ENCODE results near the gene HCST.

The HCST gene

GRCh38 chr19:35938282-35939224 lies 36.2 kb downstream of the HCST start:
- Histone ChIP-seq H3K79me2 (no peaks in the 10 kb centered on the region), H3K9ac (no peak overlapping the region), H3K27me3 (ENCODE audit: control insufficient read depth, insufficient read depth, low read length) (no peaks in the 10 kb centered on the region), H3K4me2 (ENCODE audit: low read length) (peak overlapping the region; percentile 0), H3K36me3 (ENCODE audit: control insufficient read depth, insufficient read depth, low read length) (no peaks in the 10 kb centered on the region), H3K4me3 (ENCODE audit: low read depth, low read length) (no peak overlapping the region), H3K27ac (no peak overlapping the region), H3K9me3 (ENCODE audit: control insufficient read depth, low read length) (no peaks in the 10 kb centered on the region), H2AFZ (no peak overlapping the region), H3K4me1 (peaks cover 10% of the 10 kb centered on the region)
- TF ChIP-seq CTCF (IDR thresholded peaks at IDR 0.05) = no peak

- TF ChIP-seq CTCF (IDR thresholded peaks at IDR 0.05) = no peak
- Histone ChIP-seq H3K36me3 (ENCODE audit: control insufficient read depth, insufficient read depth, low read length) (no peaks in the 10 kb centered on the region), H3K79me2 (no peaks in the 10 kb centered on the region), H3K9ac (no peak overlapping the region), H3K4me2 (ENCODE audit: low read length) (no peak overlapping the region), H3K4me3 (ENCODE audit: low read depth, low read length) (no peak overlapping the region), H3K4me1 (peaks cover 10% of the 10 kb centered on the region), H2AFZ (no peak overlapping the region), H3K9me3 (ENCODE audit: control insufficient read depth, low read length) (no peaks in the 10 kb centered on the region), H3K27me3 (ENCODE audit: control insufficient read depth, insufficient read depth, low read length) (no peaks in the 10 kb centered on the region), H3K27ac (no peak overlapping the region)
These were observed 37.2 kb downstream of the HCST start for GRCh38 chr19:35939307-35940077.

- no peak overlapping the region for H2AFZ ChIP-seq
- no peaks in the 10 kb centered on the region for H3K36me3 ChIP-seq (ENCODE audit: control insufficient read depth, insufficient read depth, low read length)
- H3K27ac ChIP-seq = no peak overlapping the region
- H3K4me3 ChIP-seq (ENCODE audit: low read depth, low read length) = no peak overlapping the region
- H3K4me2 ChIP-seq (ENCODE audit: low read length) = no peak overlapping the region
- no peaks in the 10 kb centered on the region for H3K9me3 ChIP-seq (ENCODE audit: control insufficient read depth, low read length)
- peaks cover 9% of the 10 kb centered on the region for H3K4me1 ChIP-seq
- H3K79me2 ChIP-seq = no peaks in the 10 kb centered on the region
- TF ChIP-seq CTCF (IDR thresholded peaks at IDR 0.05) = no peak
- no peaks in the 10 kb centered on the region for H3K27me3 ChIP-seq (ENCODE audit: control insufficient read depth, insufficient read depth, low read length)
- no peak overlapping the region for H3K9ac ChIP-seq
These were observed 37.9 kb downstream of the HCST start for GRCh38 chr19:35940078-35940775.

GRCh38 chr19:35940839-35941238 lies 38.5 kb downstream of the HCST start:
- peaks cover 3% of the 10 kb centered on the region for H3K4me1 ChIP-seq
- no peak overlapping the region for H2AFZ ChIP-seq
- no peaks in the 10 kb centered on the region for H3K27me3 ChIP-seq (ENCODE audit: control insufficient read depth, insufficient read depth, low read length)
- H3K9ac ChIP-seq = no peak overlapping the region
- no peaks in the 10 kb centered on the region for H3K36me3 ChIP-seq (ENCODE audit: control insufficient read depth, insufficient read depth, low read length)
- TF ChIP-seq CTCF (IDR thresholded peaks at IDR 0.05) = no peak
- no peak overlapping the region for H3K27ac ChIP-seq
- no peak overlapping the region for H3K4me3 ChIP-seq (ENCODE audit: low read depth, low read length)
- H3K79me2 ChIP-seq = no peaks in the 10 kb centered on the region
- H3K9me3 ChIP-seq (ENCODE audit: control insufficient read depth, low read length) = no peaks in the 10 kb centered on the region
- no peak overlapping the region for H3K4me2 ChIP-seq (ENCODE audit: low read length)

Data from parathyroid adenoma (tissue), 2 donors.